ENCODE measurements around the gene OOSP2. TPM values are rescaled to one million over a fixed set of nuclear protein-coding genes. Genes with fewer than 3 reads are reported as not detected.
"Not testable (repeated sequence)": the region's sequence is repeated elsewhere in the genome, so short reads cannot be mapped to it uniquely, and the experiment has no call there.

The OOSP2 gene, protein sequence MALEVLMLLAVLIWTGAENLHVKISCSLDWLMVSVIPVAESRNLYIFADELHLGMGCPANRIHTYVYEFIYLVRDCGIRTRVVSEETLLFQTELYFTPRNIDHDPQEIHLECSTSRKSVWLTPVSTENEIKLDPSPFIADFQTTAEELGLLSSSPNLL
- polyA plus RNA-seq (2013, experiment 1 of 2; ENCODE audit: insufficient read length), result not detected
- not detected for polyA plus RNA-seq (2013, experiment 2 of 2; ENCODE audit: insufficient read length)

DNA sequence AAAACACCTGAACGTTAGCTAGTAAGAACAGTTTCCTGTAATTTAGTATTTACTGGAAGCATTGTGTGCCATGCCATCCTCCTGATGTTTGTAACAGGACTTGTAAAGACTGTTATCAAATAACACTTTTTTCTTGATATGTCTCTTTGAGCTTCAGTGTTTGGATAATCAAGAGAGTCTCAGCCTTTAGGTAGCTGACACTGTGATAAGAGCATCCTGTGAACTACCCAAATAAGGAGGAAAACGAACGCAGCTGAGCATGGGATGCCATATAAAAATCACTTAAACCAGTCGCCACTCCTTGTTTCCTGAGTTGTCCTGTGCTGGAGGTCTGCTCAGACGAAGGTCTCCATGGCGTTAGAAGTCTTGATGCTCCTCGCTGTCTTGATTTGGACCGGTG is at the start of gene OOSP2:
Gene OOSP2, plus strand, starts transcription at position 301 of the 400 bp plus-strand sequence. Its CDS starts 51 bp downstream, at position 352.
- no peak for DNase-seq

DNA sequence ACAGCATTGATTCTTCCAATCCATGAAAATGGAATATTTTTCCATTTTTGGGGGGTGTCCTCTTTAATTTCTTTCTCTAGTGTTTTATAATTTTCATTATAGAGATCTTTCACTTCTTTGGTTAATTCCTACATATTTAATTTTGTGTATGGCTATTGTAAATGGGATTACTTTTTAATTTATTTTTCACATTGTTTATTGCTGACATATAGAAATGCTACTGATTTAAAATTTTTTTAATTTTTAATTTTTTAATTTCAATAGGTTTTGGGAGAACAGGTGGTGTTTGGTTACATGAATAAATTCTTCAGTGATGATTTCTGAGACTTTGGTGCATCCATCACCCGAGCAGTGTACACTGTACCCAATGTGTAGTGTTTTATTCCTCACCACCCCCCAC is 49.8 kb upstream of the OOSP2 start:
- DNase-seq, result no peak

DNA sequence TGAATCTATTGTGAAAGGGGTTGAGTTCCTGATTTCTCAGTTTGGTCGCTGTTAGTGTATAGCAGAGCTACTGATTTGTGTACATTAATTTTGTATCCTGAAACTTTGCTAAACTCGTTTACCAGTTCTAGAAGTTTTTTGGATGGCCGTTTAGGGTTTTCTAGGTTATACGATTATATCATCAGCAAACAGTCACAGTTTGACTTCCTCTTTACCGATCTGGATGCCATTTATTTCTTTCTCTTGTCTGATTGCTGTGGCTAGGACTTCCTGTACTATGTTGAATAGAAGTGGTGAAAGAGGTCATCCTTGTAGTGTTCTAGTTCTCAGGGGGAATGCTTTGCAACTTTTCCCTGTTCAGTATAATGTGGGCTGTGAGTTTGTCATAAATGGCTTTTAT is 47.8 kb upstream of the OOSP2 start:
- DNase-seq, result no peak

DNA sequence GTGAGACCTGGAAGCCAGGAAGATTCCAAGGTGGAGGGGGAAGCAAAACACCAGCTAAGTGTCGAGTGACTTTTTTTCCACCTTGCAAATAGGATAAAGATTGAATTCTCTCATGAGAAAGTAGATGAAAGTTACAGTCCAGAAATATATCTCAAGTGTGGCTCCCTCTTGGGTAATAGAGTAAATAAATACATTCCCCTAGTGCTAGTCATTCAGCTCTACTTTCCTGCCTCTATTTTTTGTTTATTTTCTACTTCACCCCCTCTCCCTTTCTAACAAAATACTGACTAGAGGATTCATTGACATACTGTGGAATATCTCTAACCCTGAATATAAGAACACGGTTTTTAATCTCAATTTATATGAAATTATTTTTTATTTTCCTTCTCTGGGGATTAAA is 42.4 kb upstream of the OOSP2 start:
- no peak for DNase-seq

DNA sequence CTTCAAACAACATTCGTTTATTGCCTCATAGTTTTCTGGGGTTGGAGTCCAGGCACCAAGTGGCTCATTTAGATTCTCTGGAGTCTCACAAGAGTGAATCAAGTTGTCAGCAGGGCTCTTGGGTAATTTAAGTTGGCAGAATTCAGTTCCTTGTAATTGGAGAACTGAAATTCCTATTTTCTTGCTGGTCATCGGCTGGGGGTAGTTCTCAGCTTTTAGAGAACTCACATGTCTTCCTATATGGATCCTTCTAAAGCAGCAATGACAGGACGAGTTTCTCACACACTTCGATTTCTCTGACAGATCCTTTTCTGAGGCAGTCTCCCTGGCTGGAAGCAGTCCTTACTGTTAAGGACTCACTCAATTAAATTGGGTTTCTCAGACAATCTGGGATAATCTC is 40.5 kb upstream of the OOSP2 start:
- DNase-seq, result no peak

DNA sequence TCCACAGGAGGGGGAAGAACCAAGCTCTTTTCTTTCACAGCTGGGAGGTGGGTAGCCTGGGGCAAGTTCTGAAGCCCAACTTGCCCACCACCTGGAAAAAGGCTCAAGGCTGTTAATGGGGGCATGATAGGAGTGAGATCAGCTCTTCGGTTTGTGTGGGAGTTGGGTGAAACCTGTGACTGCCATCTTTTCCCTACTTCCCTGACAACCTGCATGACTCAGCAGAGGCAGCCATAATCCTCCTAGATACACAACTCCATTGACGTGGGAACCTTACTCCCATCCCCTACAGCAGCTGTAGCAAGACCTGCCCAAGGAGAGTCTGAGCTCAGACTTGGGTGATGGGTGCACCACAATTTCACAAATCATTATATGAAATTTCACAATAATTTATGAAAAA is 36.5 kb upstream of the OOSP2 start:
- DNase-seq, result no peak

DNA sequence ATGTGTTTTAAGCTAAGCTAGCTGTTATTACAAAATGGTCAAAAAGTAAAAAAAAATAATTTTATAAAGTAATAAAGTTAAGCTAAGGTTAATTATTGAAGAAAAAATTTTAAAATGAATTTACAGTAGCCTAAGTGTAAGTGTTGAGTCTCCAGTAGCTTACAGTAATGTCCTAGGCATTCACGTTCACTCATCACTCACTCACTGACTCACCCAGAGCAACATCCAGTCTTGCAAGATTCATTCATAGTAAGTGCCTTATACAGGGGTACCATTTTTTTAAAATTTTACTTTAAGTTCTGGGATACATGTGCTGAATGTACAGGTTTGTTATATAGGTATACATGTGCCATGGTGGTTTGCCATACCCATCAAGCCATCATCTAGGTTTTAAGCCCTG is 34.8 kb upstream of the OOSP2 start:
- no peak for DNase-seq

DNA sequence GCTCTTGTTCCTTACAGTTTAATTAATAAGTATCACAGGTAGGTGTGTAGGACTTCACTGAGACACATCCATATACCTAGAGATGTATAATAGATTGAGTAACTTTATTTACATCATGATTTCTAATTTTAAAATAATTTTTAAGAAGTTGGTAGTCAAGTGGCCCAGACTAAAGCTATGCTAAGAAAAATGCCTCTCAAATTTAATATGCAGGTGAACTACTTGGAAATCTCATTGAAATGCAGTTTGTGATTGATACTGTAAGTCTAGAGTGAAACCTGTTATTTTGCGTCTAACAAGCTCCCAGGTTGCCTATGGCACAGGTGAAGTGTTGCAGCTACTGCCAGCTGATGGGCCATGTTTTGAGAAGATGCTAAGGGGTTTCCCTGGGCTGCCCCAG is 23.3 kb upstream of the OOSP2 start, which contains the start of gene OOSP4B:
Gene OOSP4B, plus strand, starts transcription at position 301 of the 400 bp plus-strand sequence.
- DNase-seq, result no peak

DNA sequence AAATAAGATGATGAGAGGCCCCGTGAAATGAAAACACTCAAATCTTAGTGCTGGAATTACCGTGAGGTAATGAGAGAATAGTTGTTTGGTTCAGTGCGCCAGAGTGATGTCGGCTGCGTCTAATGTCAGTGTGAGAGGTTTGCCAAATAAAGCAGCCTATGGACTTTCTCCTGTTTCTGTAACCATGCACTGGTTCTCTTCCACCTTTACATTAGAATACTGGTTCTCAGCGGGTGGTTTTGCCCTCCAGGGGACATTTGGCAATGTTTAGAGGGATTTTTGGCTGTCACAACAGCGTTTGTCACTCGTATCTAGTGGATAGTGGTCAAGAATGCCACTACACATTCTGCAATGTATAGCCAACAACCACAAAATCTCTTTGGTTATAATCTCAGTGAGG is 22.2 kb upstream of the OOSP2 start:
- no peak for DNase-seq

DNA sequence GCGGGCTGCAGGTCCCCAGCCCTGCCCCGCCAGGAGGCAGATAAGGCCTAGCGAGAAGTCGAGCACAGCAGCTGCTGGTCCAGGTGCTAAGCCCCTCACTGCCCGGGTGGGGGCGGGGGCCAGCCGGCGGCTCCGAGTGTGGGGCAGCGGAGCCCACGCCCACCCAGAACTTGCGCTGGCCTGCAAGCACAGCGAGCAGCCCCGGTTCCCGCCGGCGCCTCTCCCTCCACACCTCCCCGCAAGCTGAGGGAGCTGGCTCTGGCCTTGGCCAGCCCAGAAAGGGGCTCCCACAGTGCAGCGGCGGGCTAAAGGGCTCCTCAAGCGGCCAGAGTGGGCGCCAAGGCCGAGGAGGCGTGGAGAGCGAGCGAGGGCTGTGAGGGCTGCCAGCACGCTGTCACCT is 19.8 kb upstream of the OOSP2 start:
- DNase-seq, result not testable (repeated sequence)

DNA sequence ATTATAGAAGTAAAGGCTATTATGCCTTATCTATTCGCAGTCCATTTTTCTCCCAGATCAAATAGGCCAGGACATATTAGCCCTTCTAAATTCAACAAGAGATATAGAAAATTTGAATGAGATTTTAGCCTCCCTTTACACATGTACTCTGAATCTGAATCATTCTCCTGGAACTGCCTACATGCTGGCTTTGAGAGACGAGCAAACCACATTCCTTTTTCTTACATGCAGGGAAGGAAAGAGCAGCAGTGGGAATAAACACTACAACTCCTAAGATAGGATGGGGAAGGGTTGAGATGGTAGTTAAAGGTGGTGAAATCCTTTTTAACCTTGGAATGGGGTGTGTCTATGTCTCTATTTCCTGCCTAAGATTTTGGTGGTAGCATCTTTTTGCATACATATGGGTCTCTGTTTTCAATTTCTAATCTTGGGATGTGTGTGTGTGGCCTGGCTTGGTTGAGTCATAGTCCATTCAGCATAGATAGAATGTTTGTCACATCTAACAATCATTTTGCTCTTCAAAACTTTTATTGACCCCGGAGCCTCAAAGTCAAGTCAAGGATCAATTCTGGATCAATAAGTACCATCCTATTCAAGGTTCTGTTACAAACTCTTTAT is 11.1 kb upstream of the OOSP2 start:
- DNase-seq, result no peak

DNA sequence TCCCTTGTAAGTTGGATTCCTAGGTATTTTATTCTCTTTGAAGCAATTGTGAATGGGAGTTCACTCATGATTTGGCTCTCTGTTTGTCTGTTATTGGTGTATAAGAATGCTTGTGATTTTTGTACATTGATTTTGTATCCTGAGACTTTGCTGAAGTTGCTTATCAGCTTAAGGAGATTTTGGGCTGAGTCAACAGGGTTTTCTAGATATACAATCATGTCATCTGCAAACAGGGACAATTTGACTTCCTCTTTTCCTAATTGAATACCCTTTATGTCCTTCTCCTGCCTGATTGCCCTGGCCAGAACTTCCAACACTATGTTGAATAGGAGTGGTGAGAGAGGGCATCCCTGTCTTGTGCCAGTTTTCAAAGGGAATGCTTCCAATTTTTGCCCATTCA is 10.2 kb downstream of the OOSP2 start:
- not testable (repeated sequence) for DNase-seq

DNA sequence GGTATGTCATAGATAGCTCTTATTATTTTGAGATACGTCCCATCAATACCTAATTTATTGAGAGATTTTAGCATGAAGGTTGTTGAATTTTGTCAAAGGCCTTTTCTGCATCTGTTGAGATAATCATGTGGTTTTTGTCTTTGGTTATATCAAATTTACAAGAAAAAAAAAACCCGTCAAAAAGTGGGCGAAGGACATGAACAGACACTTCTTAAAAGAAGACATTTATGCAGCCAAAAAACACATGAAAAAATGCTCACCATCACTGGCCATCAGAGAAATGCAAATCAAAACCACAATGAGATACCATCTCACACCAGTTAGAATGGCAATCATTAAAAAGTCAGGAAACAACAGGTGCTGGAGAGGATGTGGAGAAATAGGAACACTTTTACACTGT is 10.6 kb downstream of the OOSP2 start:
- not testable (repeated sequence) for DNase-seq

DNA sequence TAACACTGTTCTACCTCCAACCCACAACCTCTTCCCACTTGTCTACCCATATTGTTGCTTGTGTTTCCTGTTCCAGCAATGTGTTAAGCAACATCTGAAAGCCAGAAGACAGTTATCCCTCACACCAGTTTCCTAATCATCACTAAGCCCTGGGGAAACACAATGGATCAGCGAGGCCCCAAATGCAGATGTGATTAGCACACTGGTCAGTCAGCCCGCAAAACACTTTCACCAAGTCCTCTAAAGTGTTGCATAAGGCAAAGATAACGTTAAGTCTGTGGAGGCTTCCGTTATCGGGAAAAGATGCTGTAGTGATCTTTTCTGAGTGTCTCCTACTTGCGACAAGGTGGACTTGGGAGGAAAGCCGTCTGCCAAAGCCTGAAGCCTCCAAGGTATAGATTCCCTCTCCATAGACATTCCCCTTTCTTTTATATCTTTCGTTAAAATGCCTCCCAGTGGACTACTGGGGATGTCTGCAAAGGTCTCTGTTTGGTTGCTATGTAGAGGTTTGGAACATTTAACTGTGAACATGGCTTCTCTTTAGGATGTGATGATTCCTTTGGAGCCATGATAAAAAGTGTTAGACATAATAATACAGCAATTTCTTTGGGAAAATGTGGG is 16.2 kb downstream of the OOSP2 start, which contains the start of gene MS4A3:
Gene MS4A3, plus strand, starts transcription at position 317 of the 621 bp plus-strand sequence. CDS start 4,496 bp downstream, outside the sequence.
- no peak for DNase-seq

DNA sequence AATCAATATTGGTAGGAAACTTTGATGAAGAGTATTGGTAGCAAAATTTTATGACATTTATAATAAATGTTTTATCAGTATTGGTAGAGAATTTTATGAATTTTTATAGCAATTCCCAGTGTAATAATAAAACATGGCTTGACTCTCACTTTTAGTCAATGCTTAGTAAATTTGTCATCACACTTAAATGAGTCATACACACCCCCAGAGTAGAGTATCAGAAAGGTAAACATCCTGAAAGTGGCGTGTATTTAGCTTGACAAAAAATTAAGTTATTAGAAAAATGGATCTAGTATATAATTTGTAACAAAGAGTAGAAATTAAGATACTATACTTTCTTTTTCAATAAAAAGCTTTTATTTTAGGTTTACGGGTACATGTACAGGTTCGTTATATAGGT is 18.8 kb downstream of the OOSP2 start:
- DNase-seq, result no peak

DNA sequence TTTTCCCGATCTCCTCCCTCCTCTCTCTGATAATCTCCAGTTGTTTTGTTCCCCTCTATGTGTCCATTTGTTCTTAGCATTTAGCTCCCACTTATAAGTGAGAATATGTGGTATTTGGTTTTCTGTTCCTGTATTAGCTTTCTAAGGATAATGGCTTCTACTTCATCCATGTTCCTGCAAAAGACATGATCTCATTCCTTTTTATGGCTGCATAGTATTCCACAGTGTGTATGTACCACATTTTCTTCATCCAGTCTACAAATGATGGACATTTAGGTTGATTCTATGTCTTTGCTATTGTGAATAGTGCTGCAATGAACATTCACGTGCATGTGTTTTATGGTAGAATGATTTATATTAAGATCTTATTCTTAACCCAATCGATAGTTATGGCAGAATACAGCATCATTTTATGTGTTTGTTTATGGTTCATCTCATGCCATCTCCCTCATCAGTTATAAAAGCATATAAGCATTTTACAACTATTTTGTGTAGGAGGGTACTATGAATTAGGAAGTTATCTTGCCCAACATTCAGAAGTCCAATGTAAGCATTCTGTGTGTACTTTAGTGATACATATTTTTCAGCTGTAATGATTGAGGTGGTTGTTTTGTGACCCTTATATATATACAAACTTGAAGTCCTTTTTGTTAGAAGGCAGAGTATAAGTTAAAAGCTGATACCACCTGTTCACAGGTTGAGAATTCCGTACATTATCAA is 19.5 kb downstream of the OOSP2 start:
- no peak for DNase-seq

DNA sequence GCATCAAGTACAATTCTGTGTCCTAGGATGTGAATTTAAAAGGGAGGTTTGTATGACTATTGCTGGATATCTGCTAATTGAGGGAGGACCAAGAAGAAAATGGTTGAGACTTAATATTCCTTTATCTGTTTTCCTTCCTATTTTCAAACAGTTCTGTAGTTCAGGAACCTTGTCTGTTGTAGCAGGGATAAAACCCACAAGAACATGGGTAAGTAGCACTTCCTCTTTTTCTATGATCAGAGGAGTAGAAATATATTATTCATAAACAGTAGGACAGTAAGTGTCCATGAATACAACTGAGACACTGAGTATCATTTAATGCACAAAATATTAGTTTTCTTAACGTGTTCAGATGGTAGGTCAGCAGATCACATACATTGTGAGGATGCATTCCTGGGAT is 23.9 kb downstream of the OOSP2 start:
- DNase-seq, result no peak

DNA sequence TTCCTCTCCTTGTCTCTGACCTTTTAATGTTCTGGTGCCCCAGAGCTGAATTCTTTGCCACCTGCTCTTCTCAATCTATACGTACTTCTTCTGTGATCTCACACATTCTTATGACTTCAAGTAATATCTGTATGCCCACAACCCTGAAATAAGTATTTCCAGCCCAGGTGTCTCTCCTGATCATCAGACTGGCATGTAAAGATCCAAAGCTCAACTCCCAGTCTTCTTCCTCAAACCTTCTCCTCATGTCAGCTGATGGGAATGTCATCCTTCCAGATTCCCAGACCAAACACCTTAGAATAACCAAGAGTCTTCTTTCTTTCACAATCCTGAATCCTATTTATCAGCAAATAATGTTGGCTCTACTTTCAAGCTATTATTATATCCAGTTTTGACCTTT is 25.6 kb downstream of the OOSP2 start:
- DNase-seq, result no peak

DNA sequence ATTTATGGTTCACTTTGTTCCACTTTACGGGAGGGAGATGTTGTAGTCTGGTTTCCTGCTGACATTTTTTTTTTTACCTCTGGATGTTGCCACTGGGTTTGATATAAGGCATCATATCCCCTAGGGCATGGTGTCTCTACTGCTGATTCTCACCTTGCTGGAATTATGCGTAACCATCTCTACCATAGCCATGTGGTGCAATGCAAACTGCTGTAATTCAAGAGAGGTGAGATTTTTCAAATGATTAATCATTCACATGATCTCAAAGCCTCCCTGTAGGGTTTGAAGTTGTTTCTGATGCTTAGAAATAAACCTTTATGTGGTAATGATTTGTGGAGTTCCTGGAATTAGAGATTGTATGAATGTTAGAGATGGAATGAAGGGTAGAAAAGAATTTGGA is 29.2 kb downstream of the OOSP2 start:
- DNase-seq, result no peak

DNA sequence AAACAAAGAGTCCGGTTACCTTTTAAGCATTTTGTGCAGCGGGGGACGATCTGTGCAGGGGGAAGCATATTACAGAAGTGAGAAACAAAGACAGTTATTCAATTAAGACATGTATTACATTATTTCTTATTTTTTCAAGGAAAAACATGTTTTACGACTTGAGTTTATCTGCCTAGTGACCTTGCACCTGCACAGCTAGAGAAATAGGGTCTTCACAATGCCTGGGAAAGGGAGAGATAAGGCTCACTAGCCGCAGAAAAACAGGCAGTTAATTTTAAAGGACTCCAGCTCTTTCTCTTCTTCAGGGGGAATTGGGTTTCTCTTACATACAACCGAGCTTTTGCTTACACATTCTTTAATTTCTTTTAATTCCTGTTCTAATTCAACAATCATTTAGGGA is 31.4 kb downstream of the OOSP2 start:
- not testable (repeated sequence) for DNase-seq

DNA sequence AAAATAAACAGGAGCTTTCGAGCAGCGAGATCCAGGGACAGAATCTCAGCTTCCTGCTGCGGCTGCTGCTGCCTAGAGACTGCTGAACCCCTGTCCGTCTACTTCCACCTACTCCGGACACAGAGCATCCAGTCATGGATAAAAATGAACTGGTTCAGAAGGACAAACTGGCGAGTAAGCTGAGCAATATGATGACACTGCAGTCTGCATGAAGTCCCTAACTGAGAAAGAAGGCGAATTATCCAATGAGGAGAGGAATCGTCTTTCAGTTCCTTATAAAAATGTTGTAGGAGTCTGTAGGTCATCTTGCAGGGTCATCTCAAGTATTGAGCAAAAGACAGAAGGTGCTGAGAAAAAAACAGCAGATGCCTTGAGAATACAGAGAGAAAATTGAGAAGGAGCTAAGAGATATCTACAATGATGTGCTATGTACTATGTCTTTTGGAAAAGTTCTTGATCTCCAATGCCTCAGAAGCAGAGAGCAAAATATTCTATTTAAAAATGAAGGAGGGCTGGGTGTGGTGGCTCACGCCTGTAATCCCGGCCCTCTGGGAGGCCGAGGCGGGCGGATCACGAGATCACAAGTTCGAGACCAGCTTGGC is 37.1 kb downstream of the OOSP2 start:
- DNase-seq, result no peak

DNA sequence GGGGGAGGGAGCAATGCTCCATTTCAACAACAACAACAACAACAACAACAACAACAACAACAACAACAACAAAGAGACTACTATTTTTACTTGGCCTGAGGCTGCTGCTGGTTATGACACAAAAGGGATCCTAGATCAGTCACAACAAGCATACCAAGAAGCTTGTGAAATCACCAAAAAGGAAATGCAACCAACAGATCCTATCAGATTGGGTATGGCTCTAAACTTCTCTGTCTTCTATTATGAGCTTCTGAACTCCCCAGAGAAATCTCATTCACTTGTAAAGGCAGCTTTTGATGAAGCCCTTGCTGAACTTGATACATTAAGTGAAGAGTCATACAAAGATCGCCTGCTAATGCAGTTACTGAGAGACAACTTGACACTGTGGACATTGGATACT is 37.8 kb downstream of the OOSP2 start:
- DNase-seq, result no peak

DNA sequence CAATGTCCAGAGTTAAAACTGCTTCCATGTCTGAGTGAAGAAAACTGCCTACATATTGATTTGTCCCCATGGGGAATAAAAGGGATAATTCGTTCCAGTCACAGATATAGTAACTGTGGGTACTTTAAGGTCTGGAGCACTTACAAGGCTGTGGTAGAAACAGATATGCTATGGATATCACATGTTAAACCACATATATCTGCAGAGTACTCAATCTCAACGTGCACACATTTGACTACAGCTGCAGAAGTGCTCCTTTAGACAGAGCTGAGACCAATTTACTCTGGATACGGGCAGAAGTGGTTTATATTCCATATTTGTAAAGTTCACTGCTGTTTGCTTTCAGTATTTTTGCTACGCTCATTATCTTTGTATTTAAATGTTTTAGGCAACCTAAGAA is 38.5 kb downstream of the OOSP2 start:
- DNase-seq, result no peak

Data from fibroblast of skin of scalp (primary cell).